Adrenal gland (tissue), 12 donors: ENCODE measurements around the gene EXOC4. TPM values are rescaled to one million over a fixed set of nuclear protein-coding genes. Genes with fewer than 3 reads are reported as not detected.

Source experiments
- DNase-seq, 7 donors: peaks; one replicate each; pipeline ENCODE4 v3.0.0-alpha.2; 2019 to 2020
- H3K27ac ChIP-seq, 5 donors: fragments of 200-600 bp; sonication (generic) in 4 of 5; 1 replicate in 3 of 5; 2 replicates in 2 of 5; pipeline versions ENCODE4 v1.5.1 to v1.8.0; 2016 to 2020; ENCODE audit warnings: mild to moderate bottlenecking in 1 of 5
- H3K27me3 ChIP-seq: fragments of 200-600 bp; 2 replicates; pipeline ENCODE4 v1.8.0; 2021
- H3K36me3 ChIP-seq, 2 donors: fragments of 200-600 bp; replicated peaks in 1 of 2; 1 replicate in 1 of 2; 2 replicates in 1 of 2; pipeline versions ENCODE4 v1.5.1 to v1.8.0; 2018 to 2022
- H3K4me1 ChIP-seq, 2 donors: fragments of 200-600 bp; replicated peaks in 1 of 2; 1 replicate in 1 of 2; 2 replicates in 1 of 2; pipeline versions ENCODE4 v1.5.1 to v1.8.0; 2018 to 2021
- H3K4me3 ChIP-seq, 4 donors: fragments of 200-600 bp; sonication (generic) in 3 of 4; one replicate each; pipeline ENCODE4 v1.5.1; 2016 to 2018
- H3K9me3 ChIP-seq, 3 donors: fragments of 200-600 bp; sonication (generic) in 1 of 3; replicated peaks in 1 of 3; 1 replicate in 2 of 3; 2 replicates in 1 of 3; pipeline versions ENCODE4 v1.5.1 to v1.8.0; 2016 to 2021
- CTCF ChIP-seq, 6 experiments: fragments of 450-650 bp in 4 of 6; fragments of 200-600 bp in 2 of 6; sonication (generic) in 1 of 6; IDR thresholded peaks; 1 replicate in 5 of 6; 2 replicates in 1 of 6; pipeline versions ENCODE4 v1.5.1 to v1.8.0; 2016 to 2021; ENCODE audit warnings: antibody characterized with exemption in 6 of 6, mild to moderate bottlenecking in 2 of 6, moderate library complexity in 1 of 6
- POLR2A ChIP-seq, 2 donors: fragments of 450-650 bp; IDR thresholded peaks; one replicate each; pipeline ENCODE4 v1.6.1; 2017; ENCODE audit warnings: antibody characterized with exemption in 2 of 2, mild to moderate bottlenecking in 2 of 2, moderate library complexity in 1 of 2
- WGBS, 4 donors: extraction: QIAGEN DNeasy Blood & Tissue Kit in 2 of 4; methylation state at CpG; one replicate each; pipeline versions ENCODE4 v1.1.5 to v1.1.7; 2013 to 2017; 5-methylcytosine and 5-hydroxymethylcytosine counted together
- intact Hi-C, 2 donors: fragments of 100-400 bp; cut with DNase I; formaldehyde crosslinking; loops; one replicate each; pipeline versions ENCODE4 v1.14.1 to v1.15.0; 2022 to 2023
- polyA plus RNA-seq, 3 donors: library from polyadenylated mRNA; stranded (reverse); fragments of 200-250 nt in 2 of 3; fragments of 350-450 nt in 1 of 3; fragmentation: Illumina TruSeq in 1 of 3; extraction: RNeasy Lipid Tissue Mini Kit (QIAGEN cat#74804) in 1 of 3; gene quantifications; one replicate each; pipeline ENCODE4 v1.2.3, GENCODE V29; 2013 to 2014
- total RNA-seq, 9 donors: library from RNA; depleted of rRNA in 4 of 9; stranded (reverse); fragments of >200 nt in 4 of 9; fragments of 120-200 nt in 1 of 9; fragmentation: NEBNext Ultra II Directional in 1 of 9; extraction: Animal tissue kit (Norgen Biotek cat#: 25700) in 1 of 9; gene quantifications; one replicate each; pipeline versions ENCODE4 v1.1.0 to v1.2.4, GENCODE V29; 2013 to 2023
- donor health status: healthy with polysubstance abuse.
- donor health status: Bipolar disorder and iron deficiency.
- donor health status: DM: yes; HTN: yes; CAD: no.
- donor health status: DM: no; HTN: no; CAD: no.
- donor health status: DM: no; HTN: no; CAD: no.
- donor health status: DM: yes; HTN: yes; CAD: no.

The EXOC4 gene
- total and polyA plus RNA-seq, 12 donors = 12.5 to 93.8 (median 67.4) TPM

GRCh38 chr7:133376514-133376913 is 123.6 kb downstream of the EXOC4 start:
- Histone ChIP-seq H3K9me3 (no peaks in the 10 kb centered on the region), H3K27ac (no peak overlapping the region), H3K4me1 (no peaks in the 10 kb centered on the region), H3K4me3 (no peak overlapping the region), H3K36me3 (no peaks in the 10 kb centered on the region), H3K27me3 (no peaks in the 10 kb centered on the region)
- no peak for TF ChIP-seq CTCF (IDR thresholded peaks at IDR 0.05)
- no peak for TF ChIP-seq POLR2A (IDR thresholded peaks at IDR 0.05)
- DNase-seq = no peak
- 89 to 95% (median 91%) methylated on average over 1 of the region's 1 CpG for WGBS, 4 donors
- intact Hi-C loops = no loop called here

GRCh38 chr7:133381965-133382364 is 129.1 kb downstream of the EXOC4 start:
- intact Hi-C loops = no loop called here
- no peak overlapping the region for H3K27ac ChIP-seq
- TF ChIP-seq POLR2A (IDR thresholded peaks at IDR 0.05) (no peak), CTCF (IDR thresholded peaks at IDR 0.05) (no peak)
- no peaks in the 10 kb centered on the region for H3K9me3 ChIP-seq
- no peak for DNase-seq
- no peaks in the 10 kb centered on the region for H3K4me1 ChIP-seq
- no peak overlapping the region for H3K4me3 ChIP-seq
- H3K27me3 ChIP-seq = no peaks in the 10 kb centered on the region
- H3K36me3 ChIP-seq = no peaks in the 10 kb centered on the region
- WGBS, 4 donors = 94 to 100% (median 98%) methylated on average over 1 of the region's 1 CpG

GRCh38 chr7:133382775-133383559 is 130.1 kb downstream of the EXOC4 start:
- Histone ChIP-seq H3K4me3 (no peak overlapping the region), H3K9me3 (no peaks in the 10 kb centered on the region), H3K27me3 (no peaks in the 10 kb centered on the region), H3K36me3 (no peaks in the 10 kb centered on the region), H3K27ac (no peak overlapping the region), H3K4me1 (no peaks in the 10 kb centered on the region)
- intact Hi-C loops = no loop called here
- TF ChIP-seq POLR2A (IDR thresholded peaks at IDR 0.05) (no peak), CTCF (IDR thresholded peaks at IDR 0.05) (no peak)
- DNase-seq = no peak
- 79 to 86% (median 81%) methylated on average over 6 of the region's 6 CpGs for WGBS, 4 donors

GRCh38 chr7:133386205-133386604 is 133.3 kb downstream of the EXOC4 start:
- no peaks in the 10 kb centered on the region for H3K4me1 ChIP-seq
- no peaks in the 10 kb centered on the region for H3K36me3 ChIP-seq
- H3K27me3 ChIP-seq = no peaks in the 10 kb centered on the region
- intact Hi-C loops = no loop called here
- H3K4me3 ChIP-seq = no peak overlapping the region
- TF ChIP-seq POLR2A (IDR thresholded peaks at IDR 0.05) = no peak
- no peak for DNase-seq
- 94 to 100% (median 99%) methylated on average over 2 of the region's 2 CpGs for WGBS, 4 donors
- H3K9me3 ChIP-seq = no peaks in the 10 kb centered on the region
- H3K27ac ChIP-seq = no peak overlapping the region

- Histone ChIP-seq H3K4me3 (no peak overlapping the region), H3K36me3 (no peaks in the 10 kb centered on the region), H3K4me1 (no peaks in the 10 kb centered on the region), H3K9me3 (no peaks in the 10 kb centered on the region), H3K27me3 (no peaks in the 10 kb centered on the region), H3K27ac (no peak overlapping the region)
- TF ChIP-seq POLR2A (IDR thresholded peaks at IDR 0.05) = no peak
- no peak for TF ChIP-seq CTCF (IDR thresholded peaks at IDR 0.05)
- no peak for DNase-seq
- intact Hi-C loops = no loop called here
- WGBS, 4 donors = 95 to 99% (median 98%) methylated on average over 4 of the region's 4 CpGs
Measured at GRCh38 chr7:133389727-133390126, 136.8 kb downstream of the EXOC4 start.
